H9 (cell line): ENCODE measurements around the gene C6orf62. TPM values are rescaled to one million over a fixed set of nuclear protein-coding genes. Genes with fewer than 3 reads are reported as not detected.
A peak's percentile ranks its signal among the peaks of the same experiment; 100 is the strongest.

Source experiments
- DNase-seq: peaks from one replicate; pipeline ENCODE4 v3.0.0-alpha.2; 2017
- H2AFZ ChIP-seq: one replicate; pipeline ENCODE4 v1.6.1; 2013; ENCODE audit warnings: mild to moderate bottlenecking, low read length, control low read depth, moderate library complexity
- H2AK5ac ChIP-seq: 2 replicates; pipeline ENCODE4 v1.6.1; 2013; ENCODE audit warnings: low read length, control low read depth, mixed read lengths; ENCODE audit not compliant: insufficient read length
- H2BK120ac ChIP-seq: one replicate; pipeline ENCODE4 v1.6.1; 2013; ENCODE audit warnings: low read depth, mild to moderate bottlenecking, low read length, control low read depth, inconsistent platforms; ENCODE audit not compliant: poor library complexity, severe bottlenecking
- H2BK12ac ChIP-seq: 2 replicates; pipeline ENCODE4 v1.6.1; 2013; ENCODE audit warnings: low read length, control low read depth, mixed read lengths, low read depth; ENCODE audit not compliant: insufficient read length
- H2BK15ac ChIP-seq: 2 replicates; pipeline ENCODE4 v1.6.1; 2013; ENCODE audit warnings: low read depth, low read length, control low read depth
- H2BK20ac ChIP-seq: one replicate; pipeline ENCODE4 v1.6.1; 2013; ENCODE audit warnings: low read depth, mild to moderate bottlenecking, low read length, control low read depth, inconsistent platforms; ENCODE audit not compliant: poor library complexity, severe bottlenecking
- H2BK5ac ChIP-seq: 2 replicates; pipeline ENCODE4 v1.6.1; 2013; ENCODE audit warnings: low read length, control low read depth, mixed read lengths; ENCODE audit not compliant: insufficient read length
- H3K14ac ChIP-seq: 2 replicates; pipeline ENCODE4 v1.6.1; 2013; ENCODE audit warnings: low read length, control low read depth; ENCODE audit not compliant: insufficient read depth
- H3K18ac ChIP-seq: 2 replicates; pipeline ENCODE4 v1.6.1; 2013; ENCODE audit warnings: low read depth, mild to moderate bottlenecking, mixed read lengths, low read length, control low read depth; ENCODE audit not compliant: insufficient read length
- H3K23ac ChIP-seq: 2 replicates; pipeline ENCODE4 v1.6.1; 2013; ENCODE audit warnings: low read length, control low read depth, mixed read lengths, low read depth; ENCODE audit not compliant: insufficient read length
- H3K23me2 ChIP-seq: 2 replicates; pipeline ENCODE4 v1.6.1; 2013; ENCODE audit warnings: low read depth, mild to moderate bottlenecking, mixed read lengths, low read length, control low read depth; ENCODE audit not compliant: insufficient read length, poor library complexity, severe bottlenecking
- H3K27ac ChIP-seq: 2 replicates; pipeline ENCODE4 v1.5.1; 2013; ENCODE audit warnings: low read length, control low read depth, mixed read lengths, low read depth; ENCODE audit not compliant: insufficient read length
- H3K27me3 ChIP-seq: 2 replicates; pipeline ENCODE4 v1.6.1; 2013; ENCODE audit warnings: low read length, control low read depth, inconsistent platforms; ENCODE audit not compliant: insufficient read depth
- H3K4ac ChIP-seq: 2 replicates; pipeline ENCODE4 v1.6.1; 2013; ENCODE audit warnings: low read depth, mild to moderate bottlenecking, control low read depth, inconsistent platforms, low read length, moderate library complexity
- H3K4me1 ChIP-seq: 2 replicates; pipeline ENCODE4 v1.6.1; 2013; ENCODE audit warnings: low read length, control low read depth, inconsistent platforms; ENCODE audit not compliant: insufficient read depth
- H3K4me2 ChIP-seq: 2 replicates; pipeline ENCODE4 v1.6.1; 2013; ENCODE audit warnings: low read length, control low read depth, mixed read lengths; ENCODE audit not compliant: insufficient read length, insufficient read depth
- H3K56ac ChIP-seq: 2 replicates; pipeline ENCODE4 v1.6.1; 2013; ENCODE audit warnings: low read depth, mild to moderate bottlenecking, mixed read lengths, low read length, control low read depth; ENCODE audit not compliant: insufficient read length
- H3K79me1 ChIP-seq: 2 replicates; pipeline ENCODE4 v1.6.1; 2013; ENCODE audit warnings: low read depth, mild to moderate bottlenecking, moderate library complexity, low read length, control low read depth, inconsistent platforms; ENCODE audit not compliant: insufficient read depth, poor library complexity, severe bottlenecking
- H3K79me2 ChIP-seq: 2 replicates; pipeline ENCODE4 v1.6.1; 2013; ENCODE audit warnings: low read length, control low read depth, inconsistent platforms; ENCODE audit not compliant: insufficient read depth
- H3K9ac ChIP-seq: 2 replicates; pipeline ENCODE4 v1.6.1; 2013; ENCODE audit warnings: low read length, control low read depth, mixed read lengths; ENCODE audit not compliant: insufficient read length; ENCODE audit errors: extremely low read depth
- H3K9me3 ChIP-seq: one replicate; pipeline ENCODE4 v1.6.1; 2013; ENCODE audit warnings: low read depth, low read length, inconsistent platforms; ENCODE audit not compliant: control insufficient read depth
- H3T11ph ChIP-seq: one replicate; pipeline ENCODE4 v1.6.1; 2013; ENCODE audit warnings: mild to moderate bottlenecking, low read length, control low read depth, inconsistent platforms
- H4K20me1 ChIP-seq: one replicate; pipeline ENCODE4 v1.6.1; 2013; ENCODE audit not compliant: control insufficient read depth, insufficient read length, insufficient read depth
- H4K5ac ChIP-seq: 2 replicates; pipeline ENCODE4 v1.6.1; 2013; ENCODE audit warnings: low read depth, mild to moderate bottlenecking, mixed read lengths, low read length, control low read depth; ENCODE audit not compliant: insufficient read length
- H4K8ac ChIP-seq: replicated peaks from 2 replicates; pipeline ENCODE4 v1.6.1; 2013; ENCODE audit warnings: low read length, control low read depth, mixed read lengths, low read depth; ENCODE audit not compliant: insufficient read length
- H4K91ac ChIP-seq: 2 replicates; pipeline ENCODE4 v1.6.1; 2013; ENCODE audit warnings: low read depth, mild to moderate bottlenecking, moderate library complexity, mixed read lengths, low read length, control low read depth; ENCODE audit not compliant: insufficient read length
- H3K27ac Mint-ChIP-seq, 3 experiments: 2 replicates in 2 of 3; 3 replicates in 1 of 3; pipeline ENCODE4 v1.8.0; 2020 to 2021; ENCODE audit warnings: mixed read lengths in 3 of 3, mild to moderate bottlenecking in 1 of 3, moderate library complexity in 1 of 3
- H3K27me3 Mint-ChIP-seq: 2 replicates; pipeline ENCODE4 v1.8.0; 2021; ENCODE audit warnings: low read depth, mild to moderate bottlenecking, moderate library complexity, mixed read lengths
- H3K36me3 Mint-ChIP-seq, 3 experiments: 2 replicates in 2 of 3; 3 replicates in 1 of 3; pipeline ENCODE4 v1.8.0; 2020 to 2021; ENCODE audit warnings: low read depth in 3 of 3, mixed read lengths in 3 of 3; ENCODE audit not compliant: insufficient read depth in 1 of 3
- H3K4me1 Mint-ChIP-seq, 2 experiments: 2 replicates each; pipeline ENCODE4 v1.8.0; 2020; ENCODE audit warnings: mixed read lengths in 2 of 2
- H3K4me3 Mint-ChIP-seq, 2 experiments: 2 replicates in 1 of 2; 3 replicates in 1 of 2; pipeline ENCODE4 v1.8.0; 2020 to 2021; ENCODE audit warnings: mild to moderate bottlenecking in 2 of 2, mixed read lengths in 2 of 2, moderate library complexity in 1 of 2
- H3K9me3 Mint-ChIP-seq, 2 experiments: 2 replicates in 1 of 2; 3 replicates in 1 of 2; pipeline ENCODE4 v1.8.0; 2020; ENCODE audit warnings: mild to moderate bottlenecking in 2 of 2, mixed read lengths in 2 of 2, moderate library complexity in 1 of 2
- CTCF ChIP-seq: fragments of 200-600 bp; sonication (generic); conservative IDR thresholded peaks from 3 replicates; pipeline ENCODE4 v1.8.0; 2021; ENCODE audit warnings: antibody characterized with exemption, mild to moderate bottlenecking
- WGBS: extraction: QIAGEN DNeasy Blood & Tissue Kit; methylation state at CpG from one replicate; pipeline ENCODE4 v1.1.7; 2013; ENCODE audit warnings: missing lambda C conversion rate, low lambda C conversion rate, mixed read lengths; ENCODE audit not compliant: insufficient read length; ENCODE audit errors: extremely low coverage; 5-methylcytosine and 5-hydroxymethylcytosine counted together
- total RNA-seq: library from RNA; stranded (reverse); gene quantifications from 2 replicates; pipeline ENCODE4 v1.2.1, GENCODE V29; 2021

The C6orf62 gene
- total RNA-seq, 1 experiment from 2014 or later: 125 TPM

GRCh38 chr6:24664046-24664987 lies 54.6 kb downstream of the C6orf62 start:
- no peak for TF ChIP-seq CTCF
- Histone ChIP-seq H3K4me1 (peaks cover under 1% of the 10 kb centered on the region; the same call in 1 of the 2 replicates), H3T11ph (no peak overlapping the region), H3K27ac (no peak overlapping the region), H2BK120ac (no peak overlapping the region), H4K8ac (no peak overlapping the region), H3K79me1 (no peaks in the 10 kb centered on the region), H3K4me2 (peak overlapping the region; percentile 85), H3K14ac (no peak overlapping the region), H2AFZ (no peak overlapping the region), H3K4ac (no peak overlapping the region), H2BK15ac (no peak overlapping the region), H4K5ac (no peak overlapping the region), H3K9ac (peak overlapping the region; percentile 31), H2BK20ac (no peak overlapping the region), H3K23ac (no peak overlapping the region), H3K23me2 (peaks cover 12% of the 10 kb centered on the region), H2BK12ac (no peak overlapping the region), H3K18ac (no peak overlapping the region), H3K9me3 (no peaks in the 10 kb centered on the region), H3K27me3 (no peaks in the 10 kb centered on the region), H3K79me2 (peaks cover 8% of the 10 kb centered on the region; the same call in 1 of the 2 replicates), H4K91ac (no peak overlapping the region), H3K56ac (no peak overlapping the region), H2BK5ac (no peak overlapping the region), H4K20me1 (no peaks in the 10 kb centered on the region), H2AK5ac (no peak overlapping the region)
- Mint-ChIP-seq H3K36me3 (peaks cover 40 to 61% (median 50%) of the 10 kb centered on the region in 3 experiments), H3K27ac (no peak overlapping the region; a peak in 3 of 7 replicates), H3K27me3 (no peaks in the 10 kb centered on the region), H3K9me3 (peaks cover 6 to 14% of the 10 kb centered on the region in 2 experiments), H3K4me3 (peak overlapping the region in 1 of 2 experiments; percentile 95; a peak in 2 of 5 replicates), H3K4me1 (peaks cover 35% of the 10 kb centered on the region in 2 experiments)
- no CpG with 5 or more reads among the region's 7 CpGs for WGBS
- DNase-seq: no peak
